H1 (cell line): ENCODE data around the gene DNAL4. TPM values are rescaled to one million over a fixed set of nuclear protein-coding genes. Genes with fewer than 3 reads are reported as not detected.

Experiments used
- CBX8 ChIP-seq: fragments of 300-800, 300-1000 bp; sonication (generic); IDR thresholded peaks from 2 replicates; pipeline ENCODE4 v1.7.1; 2016; ENCODE audit warnings: low read depth, low read length, borderline replicate concordance
- RNF2 ChIP-seq: fragments of 200-900, 300-1000 bp; sonication (generic); IDR thresholded peaks from 2 replicates; pipeline ENCODE4 v1.7.1; 2016; ENCODE audit warnings: borderline replicate concordance, low read depth, mild to moderate bottlenecking, antibody characterized with exemption, low read length; ENCODE audit not compliant: poor library complexity, severe bottlenecking; ENCODE audit errors: missing control alignments
- RXRA ChIP-seq: IDR thresholded peaks from 2 replicates; pipeline ENCODE4 v1.6.1; 2011; ENCODE audit warnings: low read depth, mild to moderate bottlenecking, low read length, moderate library complexity; ENCODE audit not compliant: insufficient read depth
- SP2 ChIP-seq: IDR thresholded peaks from 2 replicates; pipeline ENCODE4 v1.6.1; 2012; ENCODE audit warnings: mild to moderate bottlenecking, low read length, inconsistent platforms
- polyA plus RNA-seq, 7 experiments: library from polyadenylated mRNA; depleted of rRNA in 3 of 7; stranded (reverse) in 5 of 7; unstranded in 2 of 7; fragments of >200 nt in 5 of 7; fragments of 200-250 nt in 2 of 7; gene quantifications; 1 replicate in 5 of 7; 2 replicates in 1 of 7; 4 replicates in 1 of 7; pipeline versions ENCODE4 v1.2.1 to v1.2.3, GENCODE V29; 2011 to 2013; ENCODE audit warnings: missing spikeins in 2 of 7, mixed read lengths in 2 of 7
- total RNA-seq: library from RNA; stranded (reverse); fragmentation: NEBNext Ultra II Directional; extraction: Animal tissue kit (Norgen Biotek cat#: 25700); gene quantifications from 2 replicates; pipeline ENCODE4 v1.2.1, GENCODE V29; 2021
- TF ChIP-seq, protein P1 (sequence below): IDR thresholded peaks from 2 replicates; pipeline ENCODE4 v1.6.1; 2012; ENCODE audit warnings: low read length, inconsistent platforms

DNAL4 gene
- total and polyA plus RNA-seq, 2 of the 8 experiments (the other 6 are each of a cell fraction or from before 2014, with no cell fraction given) = 8.8 to 14.0 TPM

DNA sequence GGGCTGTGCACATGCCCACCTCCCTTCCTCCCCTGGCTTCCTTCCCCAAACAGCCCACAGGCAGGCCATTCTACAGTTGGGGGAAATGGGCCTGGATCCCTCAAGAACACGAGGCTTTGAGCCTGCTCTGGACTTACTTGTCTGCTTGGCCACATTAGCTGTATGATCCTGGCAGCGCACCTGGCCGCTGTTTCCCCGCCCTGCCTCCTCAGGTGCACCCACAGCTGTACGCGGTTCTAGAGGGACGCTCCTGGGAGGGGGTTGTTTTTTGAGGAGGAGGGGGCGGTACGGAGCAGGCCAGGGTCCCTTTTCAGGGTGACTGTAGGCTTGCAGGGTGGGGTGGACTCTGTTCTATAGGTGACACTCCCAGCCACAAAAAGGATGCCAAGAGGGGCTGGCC is 26.6 kb downstream of the DNAL4 start (continued):
- TF ChIP-seq CBX8 = no peak
- no peak for TF ChIP-seq RXRA
- TF ChIP-seq RNF2 = no peak
- TF ChIP-seq SP2 = no peak
- TF ChIP-seq, protein P1, sequence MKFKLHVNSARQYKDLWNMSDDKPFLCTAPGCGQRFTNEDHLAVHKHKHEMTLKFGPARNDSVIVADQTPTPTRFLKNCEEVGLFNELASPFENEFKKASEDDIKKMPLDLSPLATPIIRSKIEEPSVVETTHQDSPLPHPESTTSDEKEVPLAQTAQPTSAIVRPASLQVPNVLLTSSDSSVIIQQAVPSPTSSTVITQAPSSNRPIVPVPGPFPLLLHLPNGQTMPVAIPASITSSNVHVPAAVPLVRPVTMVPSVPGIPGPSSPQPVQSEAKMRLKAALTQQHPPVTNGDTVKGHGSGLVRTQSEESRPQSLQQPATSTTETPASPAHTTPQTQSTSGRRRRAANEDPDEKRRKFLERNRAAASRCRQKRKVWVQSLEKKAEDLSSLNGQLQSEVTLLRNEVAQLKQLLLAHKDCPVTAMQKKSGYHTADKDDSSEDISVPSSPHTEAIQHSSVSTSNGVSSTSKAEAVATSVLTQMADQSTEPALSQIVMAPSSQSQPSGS = no peak
